SKM-1 treated with dmso at 0.1 percent for 144 hours (cell line): ENCODE data around the gene EFCAB11.

Experiments
- DNase-seq: peaks from one replicate; lab custom pipeline; 2025; ENCODE audit not compliant: unreplicated experiment; lab: John Stamatoyannopoulos, UW

EFCAB11 gene

GRCh38 chr14:89870316-89870715 is 84.2 kb downstream of the EFCAB11 start:
- no peak for DNase-seq

GRCh38 chr14:89869606-89870005 is 84.9 kb downstream of the EFCAB11 start:
- DNase-seq = no peak

- DNase-seq = no peak
Measured at GRCh38 chr14:89866458-89866857, 88.1 kb downstream of the EFCAB11 start.

- no peak for DNase-seq
Measured at GRCh38 chr14:89865153-89865552, 89.4 kb downstream of the EFCAB11 start.

GRCh38 chr14:89862856-89863255 is 91.7 kb downstream of the EFCAB11 start:
- no peak for DNase-seq

GRCh38 chr14:89861630-89862029 is 92.9 kb downstream of the EFCAB11 start:
- DNase-seq = no peak

- DNase-seq = no peak
Measured at GRCh38 chr14:89858089-89858488, 96.4 kb downstream of the EFCAB11 start.

GRCh38 chr14:89856871-89857345 is 97.6 kb downstream of the EFCAB11 start:
- no peak for DNase-seq

GRCh38 chr14:89855961-89856656 is 98.4 kb downstream of the EFCAB11 start:
- DNase-seq = no peak

- DNase-seq = no peak
Measured at GRCh38 chr14:89853936-89854693, 100.4 kb downstream of the EFCAB11 start.

- DNase-seq = no peak
Measured at GRCh38 chr14:89851106-89851505, 103.4 kb downstream of the EFCAB11 start.

- no peak for DNase-seq
Measured at GRCh38 chr14:89849931-89850330, 104.6 kb downstream of the EFCAB11 start.

GRCh38 chr14:89848165-89848564 is 106.4 kb downstream of the EFCAB11 start:
- no peak for DNase-seq

- no peak for DNase-seq
Measured at GRCh38 chr14:89845346-89845745, 109.2 kb downstream of the EFCAB11 start.

- DNase-seq = no peak
Measured at GRCh38 chr14:89844508-89844907, 110.0 kb downstream of the EFCAB11 start.

GRCh38 chr14:89842837-89843236 is 111.7 kb downstream of the EFCAB11 start:
- DNase-seq = no peak

GRCh38 chr14:89841851-89842250 is 112.7 kb downstream of the EFCAB11 start:
- no peak for DNase-seq

- no peak for DNase-seq
Measured at GRCh38 chr14:89836830-89837469, 117.6 kb downstream of the EFCAB11 start.

- DNase-seq = no peak
Measured at GRCh38 chr14:89833661-89834060, 120.9 kb downstream of the EFCAB11 start.

GRCh38 chr14:89833120-89833532 is 121.4 kb downstream of the EFCAB11 start:
- DNase-seq = no peak

- DNase-seq = no peak
Measured at GRCh38 chr14:89828471-89829165, 125.9 kb downstream of the EFCAB11 start.
